Measurements from ENCODE around the gene CACNA1D. TPM values are rescaled to one million over a fixed set of nuclear protein-coding genes. Genes with fewer than 3 reads are reported as not detected.

Gene CACNA1D
- polyA plus RNA-seq, 1 donor (not counting 4 experiments of a cell fraction or from before 2014, with no cell fraction given) = 0.20 TPM

- TF ChIP-seq EZH2 (IDR thresholded peaks at IDR 0.05; ENCODE audit: low read length) (no peak), CTCF (optimal IDR thresholded peaks at IDR 0.05 in 1 of 3, IDR thresholded peaks at IDR 0.05 in 1 of 3, conservative IDR thresholded peaks at IDR 0.05 in 1 of 3; ENCODE audit: extremely low read depth in 1 of 3, insufficient read depth in 2 of 3, low read length in 3 of 3) (no peak)
- Histone ChIP-seq H3K9me1 (ENCODE audit: control insufficient read depth, extremely low read depth, insufficient read depth, low read length) (no peaks in the 10 kb centered on the region), H3K4me2 (ENCODE audit: control insufficient read depth, extremely low read depth, insufficient read depth, low read depth, low read length) (no peak overlapping the region), H3K36me3 (ENCODE audit: control insufficient read depth in 2 of 2, extremely low read depth in 1 of 2, insufficient read depth in 2 of 2, low read length in 2 of 2) (no peaks in the 10 kb centered on the region), H2AFZ (ENCODE audit: control insufficient read depth, low read length) (no peak overlapping the region), H3K9me3 (ENCODE audit: control insufficient read depth, low read depth, low read length) (no peaks in the 10 kb centered on the region), H3K4me1 (ENCODE audit: control insufficient read depth, extremely low read depth, insufficient read depth, low read length) (no peaks in the 10 kb centered on the region), H3K4me3 (ENCODE audit: control insufficient read depth in 2 of 3, extremely low read depth in 1 of 3, insufficient read depth in 2 of 3, low read depth in 1 of 3, low read length in 3 of 3) (no peak overlapping the region), H3K79me2 (ENCODE audit: control insufficient read depth, insufficient read depth, low read length) (no peaks in the 10 kb centered on the region), H4K20me1 (ENCODE audit: control insufficient read depth, extremely low read depth, insufficient read depth, low read length) (no peaks in the 10 kb centered on the region), H3K27ac (ENCODE audit: control insufficient read depth, insufficient read depth, low read length) (no peak overlapping the region), H3K9ac (ENCODE audit: control insufficient read depth, extremely low read depth, insufficient read depth, low read length) (no peak overlapping the region), H3K27me3 (ENCODE audit: control insufficient read depth, extremely low read depth, insufficient read depth, low read length) (no peaks in the 10 kb centered on the region)
- dilution Hi-C loops (cut with MboI; ENCODE audit: extremely low pct_ligation_motif_present, low sequenced_read_pairs) = no loop called here
- FAIRE-seq (no peak), DNase-seq (ENCODE audit: low read depth, low spot score) (no peak)
Measured at GRCh38 chr3:53726643-53727042, 232.2 kb downstream of the CACNA1D start.

- no peaks in the 10 kb centered on the region for H3K36me3 ChIP-seq (ENCODE audit: control insufficient read depth in 2 of 2, extremely low read depth in 1 of 2, insufficient read depth in 2 of 2, low read length in 2 of 2)
- no peak overlapping the region for H3K4me2 ChIP-seq (ENCODE audit: control insufficient read depth, extremely low read depth, insufficient read depth, low read depth, low read length)
- H3K4me3 ChIP-seq (ENCODE audit: control insufficient read depth in 2 of 3, extremely low read depth in 1 of 3, insufficient read depth in 2 of 3, low read depth in 1 of 3, low read length in 3 of 3) = no peak overlapping the region
- no peaks in the 10 kb centered on the region for H3K9me3 ChIP-seq (ENCODE audit: control insufficient read depth, low read depth, low read length)
- no peak overlapping the region for H2AFZ ChIP-seq (ENCODE audit: control insufficient read depth, low read length)
- no peak for FAIRE-seq
- H3K9ac ChIP-seq (ENCODE audit: control insufficient read depth, extremely low read depth, insufficient read depth, low read length) = no peak overlapping the region
- TF ChIP-seq EZH2 (IDR thresholded peaks at IDR 0.05; ENCODE audit: low read length) = no peak
- no peak for TF ChIP-seq CTCF (optimal IDR thresholded peaks at IDR 0.05 in 1 of 3, IDR thresholded peaks at IDR 0.05 in 1 of 3, conservative IDR thresholded peaks at IDR 0.05 in 1 of 3; ENCODE audit: extremely low read depth in 1 of 3, insufficient read depth in 2 of 3, low read length in 3 of 3)
- H3K4me1 ChIP-seq (ENCODE audit: control insufficient read depth, extremely low read depth, insufficient read depth, low read length) = no peaks in the 10 kb centered on the region
- no peaks in the 10 kb centered on the region for H4K20me1 ChIP-seq (ENCODE audit: control insufficient read depth, extremely low read depth, insufficient read depth, low read length)
- DNase-seq (ENCODE audit: low read depth, low spot score) = no peak
- no peaks in the 10 kb centered on the region for H3K9me1 ChIP-seq (ENCODE audit: control insufficient read depth, extremely low read depth, insufficient read depth, low read length)
- dilution Hi-C loops (cut with MboI; ENCODE audit: extremely low pct_ligation_motif_present, low sequenced_read_pairs) = no loop called here
- no peak overlapping the region for H3K27ac ChIP-seq (ENCODE audit: control insufficient read depth, insufficient read depth, low read length)
- H3K27me3 ChIP-seq (ENCODE audit: control insufficient read depth, extremely low read depth, insufficient read depth, low read length) = no peaks in the 10 kb centered on the region
- H3K79me2 ChIP-seq (ENCODE audit: control insufficient read depth, insufficient read depth, low read length) = no peaks in the 10 kb centered on the region
Measured at GRCh38 chr3:53728606-53729005, 234.2 kb downstream of the CACNA1D start.
